KMS-11 (cell line): ENCODE results near the gene TANGO2.

Experiments used
- H2AFZ ChIP-seq: fragments of 200-600 bp; sonication (generic); 2 replicates; pipeline ENCODE4 v1.6.1; 2016; ENCODE audit warnings: antibody characterized with exemption, mixed run types, low read depth
- H3K27ac ChIP-seq: fragments of 200-600 bp; sonication (generic); 2 replicates; pipeline ENCODE4 v1.6.1; 2016; ENCODE audit warnings: mild to moderate bottlenecking, mixed run types
- H3K27me3 ChIP-seq: fragments of 200-600 bp; sonication (generic); 2 replicates; pipeline ENCODE4 v1.6.1; 2017; ENCODE audit warnings: mild to moderate bottlenecking, low read depth, mixed run types, moderate library complexity; ENCODE audit not compliant: insufficient read depth
- H3K36me3 ChIP-seq: fragments of 200-600 bp; sonication (generic); 2 replicates; pipeline ENCODE4 v1.6.1; 2017; ENCODE audit warnings: mild to moderate bottlenecking, mixed run types; ENCODE audit not compliant: insufficient read depth
- H3K4me1 ChIP-seq: fragments of 200-600 bp; sonication (generic); 2 replicates; pipeline ENCODE4 v1.6.1; 2016; ENCODE audit warnings: mild to moderate bottlenecking, low read depth, mixed run types; ENCODE audit not compliant: poor library complexity, severe bottlenecking
- H3K4me2 ChIP-seq: fragments of 200-600 bp; sonication (generic); 2 replicates; pipeline ENCODE4 v1.7.0; 2016; ENCODE audit warnings: mild to moderate bottlenecking, mixed run types
- H3K4me3 ChIP-seq: fragments of 200-600 bp; sonication (generic); IDR thresholded peaks from 2 replicates; pipeline ENCODE4 v1.6.1; 2017; ENCODE audit warnings: low read depth, low read length, mixed read lengths; ENCODE audit not compliant: insufficient read depth
- H3K79me2 ChIP-seq: fragments of 200-600 bp; sonication (generic); 2 replicates; pipeline ENCODE4 v1.6.1; 2016; ENCODE audit warnings: low read depth, mixed run types; ENCODE audit not compliant: insufficient read depth
- H3K9ac ChIP-seq: fragments of 200-600 bp; sonication (generic); 2 replicates; pipeline ENCODE4 v1.6.1; 2016; ENCODE audit warnings: mild to moderate bottlenecking, mixed run types
- H4K20me1 ChIP-seq: fragments of 200-600 bp; sonication (generic); 2 replicates; pipeline ENCODE4 v1.6.1; 2016; ENCODE audit warnings: mild to moderate bottlenecking, mixed run types; ENCODE audit not compliant: insufficient read depth
- CTCF ChIP-seq: fragments of 200-600 bp; sonication (generic); conservative IDR thresholded peaks from 2 replicates; pipeline ENCODE4 v1.6.1; 2017; ENCODE audit warnings: low read depth, mild to moderate bottlenecking, antibody characterized with exemption, low read length, moderate library complexity, mixed read lengths

TANGO2 gene

GRCh38 chr22:20052309-20053259, 31.7 kb downstream of the TANGO2 start:
- no peaks in the 10 kb centered on the region for H3K36me3 ChIP-seq
- H3K27ac ChIP-seq, result no peak overlapping the region
- no peaks in the 10 kb centered on the region for H4K20me1 ChIP-seq
- H2AFZ ChIP-seq, result no peak overlapping the region
- no peaks in the 10 kb centered on the region for H3K79me2 ChIP-seq
- TF ChIP-seq CTCF, result no peak
- H3K4me2 ChIP-seq, result no peak overlapping the region
- H3K27me3 ChIP-seq, result no peaks in the 10 kb centered on the region
- no peak overlapping the region for H3K9ac ChIP-seq
- no peaks in the 10 kb centered on the region for H3K4me1 ChIP-seq
- no peak overlapping the region for H3K4me3 ChIP-seq

DNA sequence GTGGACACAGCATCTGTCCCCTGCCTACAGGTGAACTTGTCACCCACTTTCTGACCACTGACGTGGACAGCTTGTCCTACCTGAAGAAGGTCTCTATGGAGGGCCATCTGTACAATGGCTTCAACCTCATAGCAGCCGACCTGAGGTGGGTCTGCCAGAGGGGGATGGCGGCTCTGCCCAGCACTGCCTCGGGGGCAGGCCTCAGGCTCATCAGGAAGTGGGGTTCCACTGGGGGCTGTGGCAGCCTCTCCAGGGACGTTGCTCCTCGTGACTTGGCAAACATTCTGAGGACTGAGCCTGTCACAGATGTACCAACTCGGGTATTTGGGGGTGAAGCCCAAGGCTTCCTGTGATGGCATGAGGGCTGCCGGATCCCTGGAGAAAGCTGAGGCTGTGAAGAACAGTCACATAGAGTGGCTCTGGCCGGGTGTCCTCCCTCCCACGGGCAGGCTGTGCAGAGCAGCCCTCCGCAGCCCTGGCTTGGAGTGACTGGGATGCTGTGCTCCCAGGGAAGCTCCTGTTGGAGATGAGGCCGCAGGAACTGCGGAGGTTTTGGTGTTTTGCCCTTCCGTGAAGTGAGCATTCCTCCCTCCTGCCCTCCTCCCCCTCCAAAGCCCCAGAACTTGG, 32.6 kb downstream of the TANGO2 start:
- H3K27me3 ChIP-seq, result no peaks in the 10 kb centered on the region
- no peak overlapping the region for H2AFZ ChIP-seq
- TF ChIP-seq CTCF, result no peak
- no peak overlapping the region for H3K9ac ChIP-seq
- no peak overlapping the region for H3K4me2 ChIP-seq
- no peaks in the 10 kb centered on the region for H3K4me1 ChIP-seq
- no peak overlapping the region for H3K4me3 ChIP-seq
- no peaks in the 10 kb centered on the region for H3K36me3 ChIP-seq
- H4K20me1 ChIP-seq, result no peaks in the 10 kb centered on the region
- H3K27ac ChIP-seq, result no peak overlapping the region
- H3K79me2 ChIP-seq, result no peaks in the 10 kb centered on the region

DNA sequence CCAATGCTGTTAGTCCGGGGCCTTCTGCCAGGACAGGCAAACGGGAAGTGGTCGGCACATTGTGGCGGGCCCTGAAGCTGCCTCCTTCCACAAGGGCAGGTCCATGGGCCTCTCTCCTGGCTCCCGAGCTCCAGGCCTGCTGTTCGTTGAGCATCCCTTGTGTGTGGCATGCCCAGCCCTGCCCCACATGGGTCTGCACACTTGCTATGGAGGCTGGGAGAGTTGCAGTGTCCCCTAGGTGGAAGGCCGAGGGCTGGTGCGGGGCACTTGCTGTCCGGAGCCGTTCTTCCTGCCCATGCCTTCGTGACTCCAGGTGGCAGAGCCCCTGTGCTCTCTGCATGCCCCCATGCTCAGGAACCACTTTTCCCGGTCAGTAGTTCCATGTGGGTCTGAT, 33.1 kb downstream of the TANGO2 start:
- no peak overlapping the region for H3K27ac ChIP-seq
- no peaks in the 10 kb centered on the region for H4K20me1 ChIP-seq
- no peaks in the 10 kb centered on the region for H3K27me3 ChIP-seq
- no peak for TF ChIP-seq CTCF
- no peaks in the 10 kb centered on the region for H3K79me2 ChIP-seq
- H3K36me3 ChIP-seq, result no peaks in the 10 kb centered on the region
- H3K4me1 ChIP-seq, result no peaks in the 10 kb centered on the region
- H3K9ac ChIP-seq, result no peak overlapping the region
- H3K4me2 ChIP-seq, result no peak overlapping the region
- H2AFZ ChIP-seq, result no peak overlapping the region
- H3K4me3 ChIP-seq, result no peak overlapping the region

DNA sequence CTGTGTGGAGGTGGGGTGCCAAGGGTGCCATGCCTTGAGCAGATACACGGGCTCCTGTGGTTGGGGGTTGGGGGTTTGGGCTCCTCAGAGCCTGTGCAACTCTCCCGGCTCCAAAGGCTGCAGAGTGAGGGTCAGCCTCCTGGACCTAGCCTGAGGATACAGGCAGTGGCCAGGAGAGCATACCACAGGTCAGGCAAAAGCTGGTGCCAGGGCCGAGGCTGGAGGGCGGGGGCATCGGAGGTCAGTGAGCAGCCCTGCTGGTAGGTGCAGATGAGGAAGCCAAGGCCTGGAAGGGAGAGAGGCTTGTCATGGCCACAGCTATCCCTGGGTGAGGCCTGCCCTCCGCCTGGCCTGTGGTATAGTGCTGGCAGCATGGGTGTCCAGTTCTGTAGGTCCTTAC, 33.6 kb downstream of the TANGO2 start:
- H3K79me2 ChIP-seq, result no peaks in the 10 kb centered on the region
- no peaks in the 10 kb centered on the region for H4K20me1 ChIP-seq
- no peak for TF ChIP-seq CTCF
- no peaks in the 10 kb centered on the region for H3K4me1 ChIP-seq
- H3K36me3 ChIP-seq, result no peaks in the 10 kb centered on the region
- no peak overlapping the region for H3K4me2 ChIP-seq
- H3K27ac ChIP-seq, result no peak overlapping the region
- no peak overlapping the region for H2AFZ ChIP-seq
- H3K4me3 ChIP-seq, result no peak overlapping the region
- no peak overlapping the region for H3K9ac ChIP-seq
- H3K27me3 ChIP-seq, result no peaks in the 10 kb centered on the region
